ENCODE data around the gene R3HCC1L.
"Not testable (repeated sequence)": the region's sequence is repeated elsewhere in the genome, so short reads cannot be mapped to it uniquely, and the experiment has no call there.

R3HCC1L gene

DNA sequence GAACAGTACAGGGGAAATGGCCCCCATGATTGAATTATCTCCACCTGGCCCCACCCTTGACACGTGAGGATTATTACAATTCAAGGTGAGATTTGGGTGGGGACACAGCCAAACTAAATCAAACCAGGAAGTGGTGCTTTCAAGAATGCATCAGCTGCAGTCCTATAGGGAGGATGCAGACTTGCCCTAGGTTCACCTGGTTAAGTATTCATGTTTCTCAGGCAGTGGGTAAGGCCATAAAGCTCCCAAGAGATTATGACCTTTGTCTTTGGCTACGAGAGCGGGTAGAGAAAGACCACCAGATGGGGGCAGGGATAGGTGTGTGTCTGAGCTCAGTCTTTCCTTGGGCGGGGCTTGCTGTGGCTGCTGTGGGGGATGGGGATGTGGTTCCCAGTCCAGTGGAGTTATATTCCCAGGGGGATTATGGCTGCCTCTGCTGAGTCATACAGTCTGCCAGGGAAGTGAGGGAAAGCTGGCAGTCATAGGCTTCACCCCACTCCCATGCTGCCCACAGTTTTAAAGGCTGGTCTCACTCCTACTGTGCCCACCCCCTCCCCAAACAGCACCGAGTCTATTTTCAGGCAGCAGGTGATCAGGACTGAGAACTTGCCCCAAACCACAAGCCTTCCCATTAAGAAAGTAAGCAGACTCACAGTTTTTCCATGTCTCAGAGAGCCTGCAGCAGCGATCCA, 8.4 kb upstream of the R3HCC1L start:
- H3K4me3 ChIP-seq (ENCODE audit: low read length), result no peak overlapping the region
- no peak for DNase-seq (ENCODE audit: low read depth, low spot score)

DNA sequence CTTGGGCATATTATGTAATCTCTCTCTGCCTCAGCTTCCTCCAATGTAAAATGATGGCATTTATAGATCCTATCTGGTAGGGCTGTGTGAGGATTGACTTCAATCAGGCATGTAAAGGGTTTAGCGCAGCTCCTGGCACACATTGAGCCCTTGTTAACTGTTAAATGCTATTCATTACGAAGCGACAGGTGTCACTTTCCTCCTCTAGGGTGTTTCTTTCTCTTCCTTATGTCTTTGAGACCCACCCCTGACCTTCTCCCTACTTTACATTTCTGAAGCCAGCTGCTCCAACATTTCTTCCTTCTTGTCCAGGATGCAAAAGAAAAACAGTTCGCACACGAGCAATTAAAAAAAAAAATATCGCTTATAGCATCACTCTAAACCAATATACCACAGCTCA, 5.7 kb upstream of the R3HCC1L start:
- H3K4me3 ChIP-seq (ENCODE audit: low read length), result no peak overlapping the region
- no peak for DNase-seq (ENCODE audit: low read depth, low spot score)

DNA sequence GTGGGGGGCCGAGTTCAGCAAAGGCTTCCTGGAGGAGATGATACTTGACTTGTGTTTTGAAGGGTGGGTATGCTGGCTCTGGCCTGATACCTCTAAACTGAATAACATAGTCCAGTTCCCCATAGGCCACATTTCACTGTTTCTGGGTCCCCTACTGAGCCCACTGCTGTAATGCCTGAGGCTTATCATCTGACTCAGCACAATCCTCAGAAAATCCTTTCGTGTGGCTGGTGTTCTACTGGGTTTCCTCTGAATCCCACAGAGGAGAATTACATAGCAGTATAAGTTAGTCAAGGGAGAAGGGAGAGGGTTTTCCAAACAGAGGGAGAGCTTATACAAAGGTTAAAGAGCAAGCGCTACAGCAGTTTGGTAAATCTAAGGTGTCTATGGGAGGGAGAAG, 2.8 kb upstream of the R3HCC1L start:
- no peak for DNase-seq (ENCODE audit: low read depth, low spot score)
- no peak overlapping the region for H3K4me3 ChIP-seq (ENCODE audit: low read length)

DNA sequence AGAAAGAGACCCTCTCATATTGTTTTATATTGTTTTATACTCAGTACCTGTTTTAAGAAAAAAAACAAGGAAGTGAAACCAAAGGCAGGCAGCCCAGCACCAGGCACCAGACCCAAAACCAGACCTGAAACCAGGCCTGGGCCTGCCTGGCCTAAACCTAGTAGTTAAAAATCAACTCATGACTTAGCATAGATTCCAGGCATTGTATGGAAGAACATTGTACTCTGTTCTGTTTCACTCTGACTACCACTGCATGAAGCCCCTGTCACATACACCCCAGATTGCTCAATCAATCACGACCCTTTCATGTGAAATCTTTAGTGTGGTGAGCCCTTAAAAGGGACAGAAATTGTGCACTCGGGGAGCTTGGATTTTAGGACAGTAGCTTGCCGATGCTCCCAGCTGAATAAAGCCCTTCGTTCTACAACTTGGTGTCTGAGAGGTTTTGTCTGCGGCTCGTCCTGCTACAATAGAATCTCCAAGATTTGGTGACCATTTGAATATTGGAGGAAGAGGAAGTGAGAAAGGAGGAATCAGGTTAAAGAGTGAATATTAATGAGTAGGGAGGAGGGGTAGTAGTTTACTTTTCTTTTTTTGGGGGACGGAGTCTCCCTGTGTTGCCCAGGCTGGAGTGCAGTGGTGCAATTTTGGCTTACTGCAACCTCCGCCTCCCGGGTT, 1.2 kb upstream of the R3HCC1L start:
- not testable (repeated sequence) for DNase-seq (ENCODE audit: low read depth, low spot score); H3K4me3 ChIP-seq (ENCODE audit: low read length)

DNA sequence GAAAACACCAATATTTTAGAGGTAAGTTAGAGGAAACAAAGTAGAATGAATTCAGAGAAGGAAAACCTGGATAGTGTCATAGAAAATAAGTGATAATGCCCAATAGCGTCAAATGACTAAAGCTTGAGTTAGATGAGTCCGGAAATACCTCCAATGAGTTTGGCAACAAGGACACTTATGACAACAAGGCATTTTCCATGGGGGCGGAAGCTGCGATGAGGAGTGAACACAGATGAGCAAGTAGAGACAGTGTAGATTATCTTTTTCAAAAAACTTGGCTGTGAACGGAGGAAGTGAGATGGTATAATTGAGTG, 383 bp upstream of the R3HCC1L start:
- no peak for DNase-seq (ENCODE audit: low read depth, low spot score)
- peak overlapping the region; percentile 86 for H3K4me3 ChIP-seq (ENCODE audit: low read length)

DNA sequence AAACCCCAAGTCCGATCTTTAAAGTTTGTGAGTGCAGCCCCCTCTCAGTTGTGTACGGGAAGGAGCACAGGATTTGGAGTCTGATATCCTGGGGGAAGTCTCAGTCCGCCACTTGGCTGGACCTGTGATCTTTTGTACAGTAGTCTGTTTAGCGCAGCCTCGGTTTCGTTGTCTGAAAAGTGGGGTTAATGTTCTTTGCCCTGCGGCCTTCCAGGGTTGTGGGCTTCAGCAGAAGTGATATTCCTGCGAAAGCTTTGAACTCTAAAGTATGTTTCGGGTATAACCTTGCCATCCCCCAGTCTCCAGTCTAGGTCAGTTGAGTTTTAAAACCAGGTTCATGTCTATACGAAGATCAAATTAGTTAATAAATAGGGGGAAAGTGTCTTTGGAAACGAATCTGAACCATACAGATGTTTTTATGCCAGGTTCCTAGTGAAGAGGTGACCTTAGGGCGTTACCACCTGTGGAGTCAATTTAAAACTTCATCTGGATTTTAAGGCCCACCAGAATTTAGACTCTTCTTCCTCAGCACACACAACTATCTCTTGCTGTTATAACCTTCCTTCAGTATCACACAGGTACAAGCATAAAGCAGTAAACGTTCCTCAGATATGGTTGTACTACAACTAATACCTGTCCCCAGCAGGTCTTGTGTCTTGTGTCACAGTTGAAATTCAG, 904 bp downstream of the R3HCC1L start:
- peak overlapping the region; percentile 86 for H3K4me3 ChIP-seq (ENCODE audit: low read length)
- DNase-seq (ENCODE audit: low read depth, low spot score), result no peak

DNA sequence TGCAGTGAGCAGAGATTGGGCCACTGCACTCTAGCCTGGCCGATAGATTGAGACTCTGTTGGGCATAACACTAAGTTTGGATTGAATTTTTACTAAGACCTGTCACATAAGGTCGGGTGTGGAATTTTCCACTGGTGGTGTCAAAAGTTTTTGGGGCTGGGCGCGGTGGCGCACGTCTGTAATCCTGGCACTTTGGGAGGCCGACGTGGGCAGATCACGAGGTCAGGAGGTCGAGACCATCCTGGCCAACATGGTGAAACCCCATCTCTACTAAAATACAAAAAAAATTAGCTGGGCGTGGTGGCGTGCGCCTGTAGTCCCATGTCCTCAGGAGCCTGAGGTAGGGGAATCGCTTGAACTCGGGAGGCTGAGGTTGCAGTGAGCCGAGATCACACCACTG, 2.3 kb downstream of the R3HCC1L start:
- DNase-seq (ENCODE audit: low read depth, low spot score); H3K4me3 ChIP-seq (ENCODE audit: low read length): not testable (repeated sequence)

DNA sequence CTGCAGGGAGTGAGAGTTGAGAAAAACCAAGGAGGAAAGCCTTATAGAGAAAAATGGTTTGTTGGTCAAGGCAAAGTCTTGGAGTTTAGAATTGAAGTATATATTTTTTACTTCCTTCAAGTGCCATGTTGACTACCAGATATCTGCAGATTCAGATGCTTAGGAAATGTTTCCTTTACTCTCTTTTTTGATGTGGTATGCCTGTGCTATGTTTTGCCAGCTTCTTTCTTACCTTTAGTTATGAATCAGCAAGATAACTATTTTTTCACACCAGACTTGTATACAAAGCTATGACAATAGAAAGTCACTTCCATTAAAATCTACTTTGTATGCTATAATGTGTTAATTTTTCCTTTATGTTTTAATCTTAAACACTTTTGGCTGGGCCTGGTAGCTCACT, 3.6 kb downstream of the R3HCC1L start:
- peak; percentile 77 for DNase-seq (ENCODE audit: low read depth, low spot score)
- no peak overlapping the region for H3K4me3 ChIP-seq (ENCODE audit: low read length)

DNA sequence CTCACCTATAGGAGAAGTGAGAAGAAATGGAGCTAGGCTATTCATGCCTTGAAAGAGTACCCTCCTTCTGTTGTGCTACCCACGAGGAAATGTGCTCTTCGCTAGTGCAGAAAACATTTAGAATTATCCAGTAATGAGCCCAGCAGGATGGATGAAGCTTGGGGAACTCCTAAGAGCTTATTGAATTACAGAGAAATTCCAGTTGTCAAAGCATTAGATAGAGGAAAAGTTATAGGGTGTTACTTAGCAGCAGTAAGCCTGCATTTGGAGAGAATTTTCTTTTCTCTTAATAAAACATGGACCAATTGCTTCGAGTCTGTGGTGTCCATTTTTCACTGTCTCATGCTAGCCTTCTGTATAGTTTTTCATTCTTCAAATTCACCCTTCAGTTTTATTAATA, 5.0 kb downstream of the R3HCC1L start:
- H3K4me3 ChIP-seq (ENCODE audit: low read length), result no peak overlapping the region
- DNase-seq (ENCODE audit: low read depth, low spot score), result no peak

DNA sequence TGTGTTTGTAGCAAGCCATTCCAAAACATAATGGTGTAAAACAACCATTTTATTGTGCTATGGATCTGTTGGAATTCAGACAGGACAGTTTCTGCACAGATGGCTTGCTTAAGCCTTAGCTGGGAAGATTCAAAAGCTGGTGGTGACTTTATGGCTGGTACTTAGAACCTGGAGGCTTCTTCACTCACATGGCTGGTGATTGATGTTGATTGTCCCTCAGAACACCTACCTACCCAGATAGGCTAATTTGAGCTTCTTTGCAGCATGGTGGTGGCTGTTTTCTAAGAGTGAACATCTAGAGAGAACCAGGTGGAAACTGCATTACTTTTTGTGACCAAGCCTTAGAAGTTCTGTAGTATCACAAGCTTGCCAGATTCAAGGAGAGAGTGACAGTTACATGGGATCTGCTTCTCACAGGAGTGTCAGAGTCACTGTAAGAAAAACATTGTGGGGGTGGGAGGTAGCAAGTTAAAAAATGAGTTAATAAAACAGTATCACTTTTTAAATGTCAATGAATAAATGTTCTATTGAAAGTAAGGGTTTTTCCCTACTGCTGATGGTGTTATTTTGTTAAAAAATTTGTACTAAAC, 7.1 kb downstream of the R3HCC1L start:
- no peak overlapping the region for H3K4me3 ChIP-seq (ENCODE audit: low read length)
- no peak for DNase-seq (ENCODE audit: low read depth, low spot score)

DNA sequence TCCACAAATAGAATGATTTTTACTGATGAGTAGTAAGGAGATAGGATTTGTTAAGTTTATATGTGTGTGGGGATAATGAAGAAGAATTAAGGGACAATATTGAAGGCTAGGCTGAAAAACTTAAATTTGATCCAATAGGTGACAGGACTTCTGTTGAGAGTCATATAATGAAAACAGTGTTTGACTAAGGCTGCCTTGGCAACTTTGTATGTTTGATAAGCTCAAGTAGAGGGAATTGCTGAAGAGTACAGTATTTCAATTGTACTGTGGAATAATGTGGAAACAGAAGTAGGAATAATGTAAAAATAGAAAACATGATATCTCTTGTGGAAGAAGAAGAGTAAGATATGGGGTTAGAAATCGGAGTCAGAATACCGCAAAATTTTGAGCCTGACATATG, 10.5 kb downstream of the R3HCC1L start:
- no peak for DNase-seq (ENCODE audit: low read depth, low spot score)
- no peak overlapping the region for H3K4me3 ChIP-seq (ENCODE audit: low read length)

DNA sequence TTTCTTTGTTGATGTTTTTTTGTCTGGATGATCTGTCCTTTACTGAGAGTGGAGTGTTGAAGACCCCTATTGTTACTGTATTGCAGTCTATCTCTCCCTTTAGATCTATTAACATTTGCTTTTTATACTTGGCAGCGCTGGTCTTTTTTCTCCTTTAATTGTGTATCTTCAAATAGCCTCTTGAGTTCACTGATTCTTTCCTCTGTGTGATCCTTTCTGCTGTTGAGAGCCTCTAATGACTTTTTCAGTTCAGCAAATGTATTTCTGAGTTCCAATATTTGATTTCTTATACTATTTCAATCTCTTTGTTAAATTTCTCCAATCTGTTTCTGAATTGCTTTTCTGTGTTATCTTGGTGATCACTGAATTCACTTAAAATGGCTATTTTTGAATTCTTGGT, 15.4 kb downstream of the R3HCC1L start:
- DNase-seq (ENCODE audit: low read depth, low spot score), result no peak
- H3K4me3 ChIP-seq (ENCODE audit: low read length), result no peak overlapping the region

DNA sequence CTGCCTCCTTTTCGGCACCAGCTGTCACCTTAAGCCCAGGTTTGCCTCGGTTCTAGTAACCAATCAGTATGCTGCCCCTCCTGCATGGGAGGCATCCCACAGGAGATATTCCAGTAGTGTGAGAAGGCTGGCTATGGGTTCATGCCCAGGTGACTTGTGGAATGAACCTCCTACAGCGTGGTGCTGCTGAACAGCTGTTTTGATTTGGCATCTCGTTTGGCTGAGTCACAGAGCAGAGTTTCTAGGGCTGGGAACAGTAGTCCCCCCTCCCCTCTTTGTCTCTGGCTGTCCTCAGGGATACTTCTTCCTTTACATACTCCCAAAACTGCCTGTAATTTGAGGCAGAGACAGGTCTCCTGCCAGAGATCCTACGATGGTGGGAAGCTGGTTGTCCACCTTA, 16.1 kb downstream of the R3HCC1L start:
- no peak for DNase-seq (ENCODE audit: low read depth, low spot score)

DNA sequence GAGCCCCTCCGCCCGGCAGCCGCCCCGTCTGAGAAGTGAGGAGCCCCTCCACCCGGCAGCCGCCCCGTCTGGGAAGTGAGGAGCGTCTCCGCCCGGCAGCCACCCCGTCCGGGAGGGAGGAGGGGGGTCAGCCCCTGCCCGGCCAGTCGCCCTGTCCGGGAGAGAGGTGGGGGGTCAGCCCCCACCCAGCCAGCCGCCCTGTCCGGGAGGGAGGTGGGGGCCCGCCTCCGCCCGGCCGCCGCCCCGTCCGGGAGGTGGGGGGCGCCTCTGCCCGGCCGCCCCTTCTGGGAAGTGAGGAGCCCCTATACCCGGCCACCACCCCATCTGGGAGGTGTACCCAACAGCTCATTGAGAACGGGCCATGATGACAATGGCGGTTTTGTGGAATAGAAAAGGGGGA, 18.3 kb downstream of the R3HCC1L start:
- not testable (repeated sequence) for DNase-seq (ENCODE audit: low read depth, low spot score); H3K4me3 ChIP-seq (ENCODE audit: low read length)

More for the DNA sequence above, 16.1 kb downstream of the R3HCC1L start:
- H3K4me3 ChIP-seq (ENCODE audit: low read length), result no peak overlapping the region

DNA sequence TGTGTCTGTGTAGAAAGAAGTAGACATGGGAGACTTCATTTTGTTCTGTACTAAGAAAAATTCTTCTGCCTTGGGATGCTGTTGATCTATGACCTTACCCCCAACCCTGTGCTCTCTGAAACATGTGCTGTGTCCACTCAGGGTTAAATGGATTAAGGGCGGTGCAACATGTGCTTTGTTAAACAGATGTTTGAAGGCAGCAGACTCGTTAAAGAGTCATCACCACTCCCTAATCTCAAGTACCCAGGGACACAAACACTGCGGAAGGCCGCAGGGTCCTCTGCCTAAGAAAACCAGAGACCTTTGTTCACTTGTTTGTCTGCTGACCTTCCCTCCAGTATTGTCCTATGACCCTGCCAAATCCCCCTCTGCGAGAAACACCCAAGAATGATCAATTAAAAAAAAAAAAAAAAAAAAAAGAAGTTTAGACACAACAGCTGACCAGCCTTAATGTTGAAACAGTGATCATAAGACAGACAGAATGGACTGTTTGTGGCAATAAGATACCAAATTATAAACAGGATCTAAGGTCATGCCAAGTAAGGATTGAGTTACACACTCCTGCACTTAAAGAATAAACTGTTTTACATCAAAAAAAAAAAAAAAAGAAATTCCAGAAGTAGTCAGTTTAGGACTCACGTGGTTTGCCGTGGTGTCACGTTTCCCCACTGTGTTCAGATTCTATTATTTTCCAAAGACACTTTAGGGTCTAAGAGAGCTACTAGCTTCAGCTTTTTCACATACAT, 18.9 kb downstream of the R3HCC1L start:
- DNase-seq (ENCODE audit: low read depth, low spot score); H3K4me3 ChIP-seq (ENCODE audit: low read length): not testable (repeated sequence)

DNA sequence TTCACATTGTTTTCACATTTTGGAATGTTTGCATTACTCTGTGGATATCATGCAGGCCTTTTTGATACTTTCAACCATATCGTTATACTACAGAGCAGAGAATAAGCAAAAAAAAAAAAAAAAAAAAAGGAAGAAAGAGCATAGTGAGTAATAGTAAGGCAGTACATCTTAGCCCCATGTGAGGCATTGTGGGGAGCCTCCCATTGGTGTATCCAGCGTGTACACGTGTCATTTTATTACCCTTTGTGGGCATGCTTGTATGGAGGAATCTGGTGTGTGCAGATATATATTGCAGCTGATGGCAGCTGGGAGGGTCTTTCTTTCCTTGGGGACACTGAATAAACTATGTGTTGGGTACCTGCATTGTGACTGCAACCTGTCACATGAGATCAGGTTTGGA, 19.6 kb downstream of the R3HCC1L start:
- DNase-seq (ENCODE audit: low read depth, low spot score), result no peak
- H3K4me3 ChIP-seq (ENCODE audit: low read length), result no peak overlapping the region

DNA sequence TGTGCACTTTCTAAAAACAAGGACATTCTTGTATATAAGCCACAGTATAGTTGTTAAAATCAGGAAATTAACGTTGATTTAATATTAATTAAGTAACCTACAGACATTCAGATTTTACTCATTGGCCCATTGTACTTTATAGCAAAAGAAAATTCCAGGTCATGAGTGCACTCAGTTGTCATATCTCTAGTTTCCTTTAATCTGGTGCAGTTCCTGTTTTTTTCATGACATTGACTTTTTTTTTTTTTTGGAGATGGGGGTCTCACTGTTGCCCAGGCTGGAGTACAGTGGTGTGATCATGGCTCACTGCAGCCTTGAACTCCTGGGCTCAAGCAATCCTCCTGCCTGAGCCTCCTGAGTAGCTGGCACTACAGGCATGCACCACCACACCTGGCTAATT, 24.1 kb downstream of the R3HCC1L start:
- DNase-seq (ENCODE audit: low read depth, low spot score), result no peak
- no peak overlapping the region for H3K4me3 ChIP-seq (ENCODE audit: low read length)

DNA sequence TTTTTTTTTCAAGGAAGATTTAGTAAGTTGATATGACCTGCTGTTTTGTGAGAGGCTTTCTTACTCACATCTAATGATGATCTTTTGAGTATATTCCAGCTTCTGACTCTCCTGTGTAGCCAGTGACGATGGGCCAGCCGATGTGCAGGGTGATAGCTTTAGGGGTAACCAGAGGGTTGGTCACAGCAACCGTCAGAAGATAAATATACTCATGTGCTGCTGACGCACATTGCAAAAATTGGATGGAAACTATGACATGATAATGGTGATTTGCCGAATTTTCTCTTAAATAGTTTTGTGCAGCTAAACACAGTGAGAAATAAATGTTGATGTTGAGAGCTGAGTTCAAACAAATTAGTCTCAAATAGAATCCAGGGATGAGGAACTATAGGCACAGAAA, 29.5 kb downstream of the R3HCC1L start:
- no peak overlapping the region for H3K4me3 ChIP-seq (ENCODE audit: low read length)
- DNase-seq (ENCODE audit: low read depth, low spot score), result no peak

DNA sequence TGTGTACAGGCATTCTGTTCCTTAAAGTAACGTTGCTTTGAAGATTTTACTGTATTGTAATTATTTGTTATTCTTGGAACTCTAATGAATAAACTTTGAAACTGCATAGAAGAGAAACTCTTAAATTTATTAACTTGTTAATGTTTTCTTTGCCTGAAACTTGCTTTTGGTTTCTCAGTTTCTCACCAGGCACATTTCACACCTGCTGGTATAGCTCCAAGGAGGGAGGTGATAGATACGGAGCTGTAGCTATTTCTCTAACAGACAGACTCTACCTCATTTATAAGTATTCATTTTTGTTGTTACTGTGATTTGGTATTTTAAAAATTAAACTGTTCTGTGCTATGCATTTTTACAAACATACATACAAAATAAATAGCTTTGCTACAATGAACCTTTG, 32.7 kb downstream of the R3HCC1L start:
- no peak overlapping the region for H3K4me3 ChIP-seq (ENCODE audit: low read length)

DNA sequence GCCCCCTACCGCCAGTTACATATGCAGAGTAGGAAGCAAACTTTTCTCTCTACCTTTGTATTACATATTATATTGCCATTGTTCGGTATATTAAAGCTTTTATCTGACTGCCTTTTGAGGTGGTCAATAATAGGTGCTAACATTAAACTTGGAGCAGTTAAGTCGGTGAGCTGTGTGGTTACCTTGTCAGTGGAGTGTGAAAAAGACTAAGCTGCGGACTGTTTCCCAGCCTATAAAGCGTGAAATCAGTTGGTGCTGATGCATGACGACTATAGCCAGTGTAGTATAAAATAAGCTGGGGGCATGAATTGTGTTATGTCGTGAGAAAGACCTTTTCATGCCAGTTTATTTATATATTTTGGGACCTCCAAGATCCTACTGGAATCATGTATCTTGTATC, 33.7 kb downstream of the R3HCC1L start:
- no peak overlapping the region for H3K4me3 ChIP-seq (ENCODE audit: low read length)
- peak; percentile 44 for DNase-seq (ENCODE audit: low read depth, low spot score)

More for the DNA sequence above, 32.7 kb downstream of the R3HCC1L start:
- no peak for DNase-seq (ENCODE audit: low read depth, low spot score)
